ENCODE measurements around the gene CCT5. TPM values are rescaled to one million over a fixed set of nuclear protein-coding genes. Genes with fewer than 3 reads are reported as not detected.

The CCT5 gene
- total RNA-seq, 1 experiment from 2014 or later: 548 TPM

DNA sequence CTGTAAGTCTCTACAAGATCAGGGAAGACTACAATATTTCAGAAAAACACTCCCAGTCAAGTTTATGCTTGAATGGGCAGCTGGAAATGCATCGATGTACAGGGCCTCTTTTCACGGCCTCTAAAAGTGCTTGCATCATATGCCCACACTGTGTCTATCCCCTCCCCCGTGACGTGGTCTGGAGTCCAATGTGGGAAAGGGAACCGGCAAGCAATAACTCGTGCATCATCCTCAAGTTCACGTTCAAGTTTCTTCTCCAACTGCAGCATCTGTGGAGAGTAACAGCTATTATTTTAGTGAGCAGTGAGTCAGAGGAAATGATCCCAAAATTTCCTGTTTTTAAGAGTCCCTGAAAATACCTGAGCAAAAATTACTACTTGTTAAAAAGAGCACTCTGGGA is 22.7 kb upstream of the CCT5 start (continued):
- TF ChIP-seq, protein P1, sequence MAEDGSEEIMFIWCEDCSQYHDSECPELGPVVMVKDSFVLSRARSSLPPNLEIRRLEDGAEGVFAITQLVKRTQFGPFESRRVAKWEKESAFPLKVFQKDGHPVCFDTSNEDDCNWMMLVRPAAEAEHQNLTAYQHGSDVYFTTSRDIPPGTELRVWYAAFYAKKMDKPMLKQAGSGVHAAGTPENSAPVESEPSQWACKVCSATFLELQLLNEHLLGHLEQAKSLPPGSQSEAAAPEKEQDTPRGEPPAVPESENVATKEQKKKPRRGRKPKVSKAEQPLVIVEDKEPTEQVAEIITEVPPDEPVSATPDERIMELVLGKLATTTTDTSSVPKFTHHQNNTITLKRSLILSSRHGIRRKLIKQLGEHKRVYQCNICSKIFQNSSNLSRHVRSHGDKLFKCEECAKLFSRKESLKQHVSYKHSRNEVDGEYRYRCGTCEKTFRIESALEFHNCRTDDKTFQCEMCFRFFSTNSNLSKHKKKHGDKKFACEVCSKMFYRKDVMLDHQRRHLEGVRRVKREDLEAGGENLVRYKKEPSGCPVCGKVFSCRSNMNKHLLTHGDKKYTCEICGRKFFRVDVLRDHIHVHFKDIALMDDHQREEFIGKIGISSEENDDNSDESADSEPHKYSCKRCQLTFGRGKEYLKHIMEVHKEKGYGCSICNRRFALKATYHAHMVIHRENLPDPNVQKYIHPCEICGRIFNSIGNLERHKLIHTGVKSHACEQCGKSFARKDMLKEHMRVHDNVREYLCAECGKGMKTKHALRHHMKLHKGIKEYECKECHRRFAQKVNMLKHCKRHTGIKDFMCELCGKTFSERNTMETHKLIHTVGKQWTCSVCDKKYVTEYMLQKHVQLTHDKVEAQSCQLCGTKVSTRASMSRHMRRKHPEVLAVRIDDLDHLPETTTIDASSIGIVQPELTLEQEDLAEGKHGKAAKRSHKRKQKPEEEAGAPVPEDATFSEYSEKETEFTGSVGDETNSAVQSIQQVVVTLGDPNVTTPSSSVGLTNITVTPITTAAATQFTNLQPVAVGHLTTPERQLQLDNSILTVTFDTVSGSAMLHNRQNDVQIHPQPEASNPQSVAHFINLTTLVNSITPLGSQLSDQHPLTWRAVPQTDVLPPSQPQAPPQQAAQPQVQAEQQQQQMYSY (CRISPR knock-in tag; IDR thresholded peaks at IDR 0.05): no peak
- TF ChIP-seq, protein P2, sequence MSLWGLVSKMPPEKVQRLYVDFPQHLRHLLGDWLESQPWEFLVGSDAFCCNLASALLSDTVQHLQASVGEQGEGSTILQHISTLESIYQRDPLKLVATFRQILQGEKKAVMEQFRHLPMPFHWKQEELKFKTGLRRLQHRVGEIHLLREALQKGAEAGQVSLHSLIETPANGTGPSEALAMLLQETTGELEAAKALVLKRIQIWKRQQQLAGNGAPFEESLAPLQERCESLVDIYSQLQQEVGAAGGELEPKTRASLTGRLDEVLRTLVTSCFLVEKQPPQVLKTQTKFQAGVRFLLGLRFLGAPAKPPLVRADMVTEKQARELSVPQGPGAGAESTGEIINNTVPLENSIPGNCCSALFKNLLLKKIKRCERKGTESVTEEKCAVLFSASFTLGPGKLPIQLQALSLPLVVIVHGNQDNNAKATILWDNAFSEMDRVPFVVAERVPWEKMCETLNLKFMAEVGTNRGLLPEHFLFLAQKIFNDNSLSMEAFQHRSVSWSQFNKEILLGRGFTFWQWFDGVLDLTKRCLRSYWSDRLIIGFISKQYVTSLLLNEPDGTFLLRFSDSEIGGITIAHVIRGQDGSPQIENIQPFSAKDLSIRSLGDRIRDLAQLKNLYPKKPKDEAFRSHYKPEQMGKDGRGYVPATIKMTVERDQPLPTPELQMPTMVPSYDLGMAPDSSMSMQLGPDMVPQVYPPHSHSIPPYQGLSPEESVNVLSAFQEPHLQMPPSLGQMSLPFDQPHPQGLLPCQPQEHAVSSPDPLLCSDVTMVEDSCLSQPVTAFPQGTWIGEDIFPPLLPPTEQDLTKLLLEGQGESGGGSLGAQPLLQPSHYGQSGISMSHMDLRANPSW (CRISPR knock-in tag; conservative IDR thresholded peaks at IDR 0.05; ENCODE audit: low read depth): no peak
- TF ChIP-seq ZNF138 (CRISPR knock-in tag; conservative IDR thresholded peaks at IDR 0.05) (no peak), ZNF671 (CRISPR knock-in tag; IDR thresholded peaks at IDR 0.05) (no peak), MYBL2 (CRISPR knock-in tag; IDR thresholded peaks at IDR 0.05) (no peak), SP1 (CRISPR knock-in tag; conservative IDR thresholded peaks at IDR 0.05) (no peak), ZNF121 (CRISPR knock-in tag; IDR thresholded peaks at IDR 0.05) (no peak), TEAD1 (CRISPR knock-in tag; IDR thresholded peaks at IDR 0.05) (no peak), OVOL2 (CRISPR knock-in tag; IDR thresholded peaks at IDR 0.05; ENCODE audit: borderline replicate concordance) (no peak), NR1H2 (CRISPR knock-in tag; IDR thresholded peaks at IDR 0.05) (no peak)

DNA sequence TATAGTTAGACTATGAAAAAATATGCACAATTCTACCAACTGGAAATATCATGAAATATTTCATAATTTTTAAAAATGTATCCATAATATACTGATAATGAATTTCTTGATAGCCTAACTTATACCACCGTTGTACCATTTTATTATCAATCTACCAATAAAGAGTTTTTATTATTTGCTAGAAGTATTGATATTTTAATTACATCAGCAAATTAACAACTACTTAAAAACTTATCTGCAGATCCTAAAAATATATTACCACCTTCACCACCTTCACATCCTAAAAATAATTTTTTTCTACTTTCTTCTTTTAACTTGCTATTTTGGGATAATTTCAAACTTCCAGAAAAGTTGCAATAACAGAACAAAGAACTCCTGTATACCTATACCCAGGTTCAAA is 21.8 kb upstream of the CCT5 start:
- H3K4me3 Mint-ChIP-seq: no peak overlapping the region
- H3K9me3 Mint-ChIP-seq: peaks cover 28% of the 10 kb centered on the region
- no peaks in the 10 kb centered on the region for H3K27me3 Mint-ChIP-seq (ENCODE audit: low read depth)
- H3K4me1 Mint-ChIP-seq: peaks cover under 1% of the 10 kb centered on the region; the same call in 1 of the 2 replicates
- H3K27ac Mint-ChIP-seq: no peak overlapping the region
- ChIA-PET POLR2A (no interaction called here), CTCF (no interaction called here)
- DNase-seq (ENCODE audit: low spot score): no peak
- no peak for TF ChIP-seq ZBTB21 (CRISPR knock-in tag; IDR thresholded peaks at IDR 0.05; ENCODE audit: borderline replicate concordance)
- TF ChIP-seq, protein P2 (CRISPR knock-in tag; conservative IDR thresholded peaks at IDR 0.05; ENCODE audit: low read depth): no peak
- TF ChIP-seq, protein P3, sequence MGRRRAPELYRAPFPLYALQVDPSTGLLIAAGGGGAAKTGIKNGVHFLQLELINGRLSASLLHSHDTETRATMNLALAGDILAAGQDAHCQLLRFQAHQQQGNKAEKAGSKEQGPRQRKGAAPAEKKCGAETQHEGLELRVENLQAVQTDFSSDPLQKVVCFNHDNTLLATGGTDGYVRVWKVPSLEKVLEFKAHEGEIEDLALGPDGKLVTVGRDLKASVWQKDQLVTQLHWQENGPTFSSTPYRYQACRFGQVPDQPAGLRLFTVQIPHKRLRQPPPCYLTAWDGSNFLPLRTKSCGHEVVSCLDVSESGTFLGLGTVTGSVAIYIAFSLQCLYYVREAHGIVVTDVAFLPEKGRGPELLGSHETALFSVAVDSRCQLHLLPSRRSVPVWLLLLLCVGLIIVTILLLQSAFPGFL (CRISPR knock-in tag; IDR thresholded peaks at IDR 0.05; ENCODE audit: borderline replicate concordance): no peak
- no peak for TF ChIP-seq SOX15 (CRISPR knock-in tag; IDR thresholded peaks at IDR 0.05)
- TF ChIP-seq, protein P4, sequence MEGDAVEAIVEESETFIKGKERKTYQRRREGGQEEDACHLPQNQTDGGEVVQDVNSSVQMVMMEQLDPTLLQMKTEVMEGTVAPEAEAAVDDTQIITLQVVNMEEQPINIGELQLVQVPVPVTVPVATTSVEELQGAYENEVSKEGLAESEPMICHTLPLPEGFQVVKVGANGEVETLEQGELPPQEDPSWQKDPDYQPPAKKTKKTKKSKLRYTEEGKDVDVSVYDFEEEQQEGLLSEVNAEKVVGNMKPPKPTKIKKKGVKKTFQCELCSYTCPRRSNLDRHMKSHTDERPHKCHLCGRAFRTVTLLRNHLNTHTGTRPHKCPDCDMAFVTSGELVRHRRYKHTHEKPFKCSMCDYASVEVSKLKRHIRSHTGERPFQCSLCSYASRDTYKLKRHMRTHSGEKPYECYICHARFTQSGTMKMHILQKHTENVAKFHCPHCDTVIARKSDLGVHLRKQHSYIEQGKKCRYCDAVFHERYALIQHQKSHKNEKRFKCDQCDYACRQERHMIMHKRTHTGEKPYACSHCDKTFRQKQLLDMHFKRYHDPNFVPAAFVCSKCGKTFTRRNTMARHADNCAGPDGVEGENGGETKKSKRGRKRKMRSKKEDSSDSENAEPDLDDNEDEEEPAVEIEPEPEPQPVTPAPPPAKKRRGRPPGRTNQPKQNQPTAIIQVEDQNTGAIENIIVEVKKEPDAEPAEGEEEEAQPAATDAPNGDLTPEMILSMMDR (IDR thresholded peaks at IDR 0.05): no peak
- no peak for TF ChIP-seq EMX1 (CRISPR knock-in tag; IDR thresholded peaks at IDR 0.05)
- TF ChIP-seq, protein P5, sequence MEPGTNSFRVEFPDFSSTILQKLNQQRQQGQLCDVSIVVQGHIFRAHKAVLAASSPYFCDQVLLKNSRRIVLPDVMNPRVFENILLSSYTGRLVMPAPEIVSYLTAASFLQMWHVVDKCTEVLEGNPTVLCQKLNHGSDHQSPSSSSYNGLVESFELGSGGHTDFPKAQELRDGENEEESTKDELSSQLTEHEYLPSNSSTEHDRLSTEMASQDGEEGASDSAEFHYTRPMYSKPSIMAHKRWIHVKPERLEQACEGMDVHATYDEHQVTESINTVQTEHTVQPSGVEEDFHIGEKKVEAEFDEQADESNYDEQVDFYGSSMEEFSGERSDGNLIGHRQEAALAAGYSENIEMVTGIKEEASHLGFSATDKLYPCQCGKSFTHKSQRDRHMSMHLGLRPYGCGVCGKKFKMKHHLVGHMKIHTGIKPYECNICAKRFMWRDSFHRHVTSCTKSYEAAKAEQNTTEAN (CRISPR knock-in tag; IDR thresholded peaks at IDR 0.05): no peak
- TF ChIP-seq CREB1 (CRISPR knock-in tag; IDR thresholded peaks at IDR 0.05): no peak
- no peak for TF ChIP-seq JAZF1 (CRISPR knock-in tag; IDR thresholded peaks at IDR 0.05)
- peaks cover 36% of the 10 kb centered on the region for H3K36me3 Mint-ChIP-seq
- no peak for ATAC-seq

All from WTC11 (cell line).